ENCODE results near the gene PLCB4.
A peak's percentile ranks its signal among the peaks of the same experiment; 100 is the strongest.

DNA sequence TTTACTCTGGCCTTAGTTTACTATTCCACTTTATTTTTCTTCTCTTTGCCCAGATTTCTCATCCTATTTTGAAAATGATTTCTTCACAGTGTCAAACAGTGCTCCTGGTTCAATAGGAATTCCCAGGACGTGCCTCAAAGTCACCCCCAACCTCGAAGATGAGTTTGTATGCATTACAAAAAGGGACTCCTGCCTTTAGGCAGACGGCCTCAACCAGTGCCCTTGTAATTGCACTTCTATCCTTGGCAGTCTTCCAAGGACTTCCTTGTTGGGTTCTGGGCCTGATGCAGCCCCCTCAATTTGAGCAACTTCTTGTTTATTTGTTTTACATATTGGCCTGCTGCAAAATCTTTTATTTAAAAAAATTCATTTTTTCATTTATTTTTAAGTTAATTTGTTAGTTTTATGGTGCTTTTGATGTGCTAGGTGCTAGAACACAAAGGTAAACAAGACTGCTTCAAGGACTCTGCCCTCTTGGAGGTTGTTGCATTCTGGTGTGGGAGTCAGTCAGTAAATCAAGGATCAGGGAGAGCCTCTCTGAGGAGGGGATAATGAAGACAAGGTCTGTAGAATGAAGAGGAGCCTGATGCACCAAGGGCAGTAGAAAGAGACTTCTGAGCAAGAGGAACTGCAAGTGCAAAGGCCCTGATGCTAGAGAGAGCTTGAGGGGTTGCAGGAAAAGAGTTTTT lies 264.0 kb downstream of the PLCB4 start:
- TF ChIP-seq, protein P1, sequence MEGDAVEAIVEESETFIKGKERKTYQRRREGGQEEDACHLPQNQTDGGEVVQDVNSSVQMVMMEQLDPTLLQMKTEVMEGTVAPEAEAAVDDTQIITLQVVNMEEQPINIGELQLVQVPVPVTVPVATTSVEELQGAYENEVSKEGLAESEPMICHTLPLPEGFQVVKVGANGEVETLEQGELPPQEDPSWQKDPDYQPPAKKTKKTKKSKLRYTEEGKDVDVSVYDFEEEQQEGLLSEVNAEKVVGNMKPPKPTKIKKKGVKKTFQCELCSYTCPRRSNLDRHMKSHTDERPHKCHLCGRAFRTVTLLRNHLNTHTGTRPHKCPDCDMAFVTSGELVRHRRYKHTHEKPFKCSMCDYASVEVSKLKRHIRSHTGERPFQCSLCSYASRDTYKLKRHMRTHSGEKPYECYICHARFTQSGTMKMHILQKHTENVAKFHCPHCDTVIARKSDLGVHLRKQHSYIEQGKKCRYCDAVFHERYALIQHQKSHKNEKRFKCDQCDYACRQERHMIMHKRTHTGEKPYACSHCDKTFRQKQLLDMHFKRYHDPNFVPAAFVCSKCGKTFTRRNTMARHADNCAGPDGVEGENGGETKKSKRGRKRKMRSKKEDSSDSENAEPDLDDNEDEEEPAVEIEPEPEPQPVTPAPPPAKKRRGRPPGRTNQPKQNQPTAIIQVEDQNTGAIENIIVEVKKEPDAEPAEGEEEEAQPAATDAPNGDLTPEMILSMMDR (IDR thresholded peaks at IDR 0.05): no peak
- peak; percentile 15 for TF ChIP-seq POLR2A (IDR thresholded peaks at IDR 0.05)
- peak in 2 of 3 donors; percentile 11 to 70 for TF ChIP-seq POLR2AphosphoS5 (IDR thresholded peaks at IDR 0.05)

Data from transverse colon (tissue), 4 donors.